ENCODE measurements around the gene SPRR1A.

Gene SPRR1A

GRCh38 chr1:152951711-152952110 is 32.2 kb upstream of the SPRR1A start:
- TF ChIP-seq CTCF (IDR thresholded peaks at IDR 0.05; ENCODE audit: insufficient read depth, low read length, missing control alignments), result no peak
- DNase-seq (ENCODE audit: low read depth, low spot score), result no peak
- ChIA-PET CTCF (no interaction called here), POLR2A (no interaction called here)
- H3K4me3 ChIP-seq (ENCODE audit: low read depth, low read length), result no peak overlapping the region

GRCh38 chr1:152953761-152954160 is 30.1 kb upstream of the SPRR1A start:
- ChIA-PET POLR2A (no interaction called here), CTCF (no interaction called here)
- no peak for DNase-seq (ENCODE audit: low read depth, low spot score)
- no peak overlapping the region for H3K4me3 ChIP-seq (ENCODE audit: low read depth, low read length)
- no peak for TF ChIP-seq CTCF (IDR thresholded peaks at IDR 0.05; ENCODE audit: insufficient read depth, low read length, missing control alignments)

GRCh38 chr1:152954436-152954835 is 29.4 kb upstream of the SPRR1A start:
- POLR2A ChIA-PET, result no interaction called here
- no peak overlapping the region for H3K4me3 ChIP-seq (ENCODE audit: low read depth, low read length)
- CTCF ChIA-PET, result no interaction called here
- no peak for DNase-seq (ENCODE audit: low read depth, low spot score)
- TF ChIP-seq CTCF (IDR thresholded peaks at IDR 0.05; ENCODE audit: insufficient read depth, low read length, missing control alignments), result no peak

GRCh38 chr1:152957561-152957960 is 26.3 kb upstream of the SPRR1A start:
- ChIA-PET CTCF (no interaction called here), POLR2A (no interaction called here)
- DNase-seq (ENCODE audit: low read depth, low spot score), result no peak
- H3K4me3 ChIP-seq (ENCODE audit: low read depth, low read length), result no peak overlapping the region
- TF ChIP-seq CTCF (IDR thresholded peaks at IDR 0.05; ENCODE audit: insufficient read depth, low read length, missing control alignments), result no peak

- CTCF ChIA-PET, result no interaction called here
- no peak overlapping the region for H3K4me3 ChIP-seq (ENCODE audit: low read depth, low read length)
- no peak for DNase-seq (ENCODE audit: low read depth, low spot score)
- POLR2A ChIA-PET, result no interaction called here
- no peak for TF ChIP-seq CTCF (IDR thresholded peaks at IDR 0.05; ENCODE audit: insufficient read depth, low read length, missing control alignments)
Observed at GRCh38 chr1:152959273-152959672, 24.6 kb upstream of the SPRR1A start.

GRCh38 chr1:152959801-152960451 is 24.0 kb upstream of the SPRR1A start:
- H3K4me3 ChIP-seq (ENCODE audit: low read depth, low read length), result no peak overlapping the region
- POLR2A ChIA-PET, result no interaction called here
- no peak for DNase-seq (ENCODE audit: low read depth, low spot score)

More at GRCh38 chr1:152959801-152960451, 24.0 kb upstream of the SPRR1A start:
- no peak for TF ChIP-seq CTCF (IDR thresholded peaks at IDR 0.05; ENCODE audit: insufficient read depth, low read length, missing control alignments)
- CTCF ChIA-PET, result no interaction called here

Measured in AG04449 (cell line).